IMR-90 (cell line): ENCODE measurements around the gene NTRK3. TPM values are rescaled to one million over a fixed set of nuclear protein-coding genes. Genes with fewer than 3 reads are reported as not detected.

Experiments used
- ATAC-seq: fragments of 200-7000 bp; cut with Tn5 transposase; 2 replicates; pipeline ENCODE4 v1.9.1; 2020; ENCODE audit warnings: low read depth, mild to moderate bottlenecking, moderate library complexity
- BruUV-seq: library from RNA; stranded (reverse); fragments of 400-500 nt; replicated peaks from 2 replicates; lab custom pipeline; 2021; lab: Mats Ljungman, UMichigan
- CTCF ChIA-PET: fragments of 300-600 bp; formaldehyde crosslinking; extraction: SDS; loops from one replicate; lab custom pipeline; 2021; ENCODE audit warnings: antibody characterized with exemption; lab: Yijun Ruan, JAX
- POLR2A ChIA-PET: fragments of 300-600 bp; sonication (Branson Sonifier 250); formaldehyde crosslinking; loops from one replicate; lab custom pipeline; 2022; ENCODE audit warnings: antibody characterized with exemption; ENCODE audit not compliant: unreplicated experiment; lab: Charles Lee
- DNase-seq: peaks from one replicate; pipeline ENCODE4 v3.0.0; 2013
- H2AFZ ChIP-seq: replicated peaks from 2 replicates; pipeline ENCODE3; 2013; ENCODE audit warnings: low read length, mild to moderate bottlenecking; ENCODE audit not compliant: poor library complexity
- H2AK5ac ChIP-seq: 2 replicates; pipeline ENCODE4 v1.6.1; 2013; ENCODE audit warnings: low read depth, low read length, inconsistent platforms
- H2AK9ac ChIP-seq: replicated peaks from 2 replicates; pipeline ENCODE3; 2013; ENCODE audit warnings: mild to moderate bottlenecking, low read depth, low read length, moderate library complexity; ENCODE audit not compliant: poor library complexity
- H2BK120ac ChIP-seq: 2 replicates; pipeline ENCODE4 v1.6.1; 2013; ENCODE audit warnings: low read depth, low read length, inconsistent platforms
- H2BK15ac ChIP-seq: 3 replicates; pipeline ENCODE4 v1.6.1; 2013; ENCODE audit warnings: low read depth, low read length, inconsistent platforms
- H2BK20ac ChIP-seq: 2 replicates; pipeline ENCODE4 v1.6.1; 2013; ENCODE audit warnings: low read depth, mild to moderate bottlenecking, inconsistent platforms, low read length, moderate library complexity
- H2BK5ac ChIP-seq: 2 replicates; pipeline ENCODE4 v1.6.1; 2013; ENCODE audit warnings: mild to moderate bottlenecking, low read depth, low read length, inconsistent platforms; ENCODE audit not compliant: poor library complexity, severe bottlenecking
- H3K14ac ChIP-seq: replicated peaks from 2 replicates; pipeline ENCODE4 v1.6.1; 2013; ENCODE audit warnings: low read depth, low read length, inconsistent platforms
- H3K18ac ChIP-seq: 2 replicates; pipeline ENCODE4 v1.6.1; 2013; ENCODE audit warnings: low read depth, low read length, control low read depth
- H3K23ac ChIP-seq: 2 replicates; pipeline ENCODE4 v1.6.1; 2013; ENCODE audit warnings: low read depth, low read length, inconsistent platforms
- H3K27ac ChIP-seq: 2 replicates; pipeline ENCODE4 v1.5.1; 2013; ENCODE audit warnings: mild to moderate bottlenecking, control low read depth, low read length; ENCODE audit not compliant: insufficient read depth
- H3K27me3 ChIP-seq: 2 replicates; pipeline ENCODE4 v1.6.1; 2013; ENCODE audit warnings: low read length; ENCODE audit not compliant: control insufficient read depth, insufficient read depth
- H3K36me3 ChIP-seq: 2 replicates; pipeline ENCODE4 v1.6.1; 2013; ENCODE audit warnings: low read length, mixed read lengths; ENCODE audit not compliant: control insufficient read depth, insufficient read depth
- H3K4ac ChIP-seq: 2 replicates; pipeline ENCODE4 v1.6.1; 2013; ENCODE audit warnings: low read depth, low read length, inconsistent platforms
- H3K4me1 ChIP-seq: 2 replicates; pipeline ENCODE4 v1.6.1; 2013; ENCODE audit warnings: low read length, mixed read lengths; ENCODE audit not compliant: control insufficient read depth, insufficient read depth
- H3K4me2 ChIP-seq: 2 replicates; pipeline ENCODE4 v1.6.1; 2013; ENCODE audit warnings: low read depth, mild to moderate bottlenecking, control low read depth, low read length, moderate library complexity
- H3K4me3 ChIP-seq: 2 replicates; pipeline ENCODE4 v1.5.1; 2013; ENCODE audit warnings: low read depth, mild to moderate bottlenecking, control low read depth, low read length, moderate library complexity; ENCODE audit not compliant: insufficient read depth
- H3K56ac ChIP-seq: 2 replicates; pipeline ENCODE4 v1.6.1; 2013; ENCODE audit warnings: low read length, inconsistent platforms; ENCODE audit not compliant: insufficient read depth; ENCODE audit errors: extremely low read depth
- H3K79me1 ChIP-seq, 2 experiments: 2 replicates each; pipeline ENCODE4 v1.6.1; 2013; ENCODE audit warnings: low read length in 2 of 2, inconsistent platforms in 1 of 2, low read depth in 1 of 2
- H3K9ac ChIP-seq: 2 replicates; pipeline ENCODE4 v1.6.1; 2013; ENCODE audit warnings: low read depth, low read length, control low read depth
- H3K9me1 ChIP-seq: 2 replicates; pipeline ENCODE4 v1.6.1; 2013; ENCODE audit warnings: low read length, inconsistent platforms; ENCODE audit not compliant: insufficient read depth
- H3K9me3 ChIP-seq: 2 replicates; pipeline ENCODE4 v1.6.1; 2013; ENCODE audit warnings: low read length; ENCODE audit not compliant: control insufficient read depth, insufficient read depth
- H4K20me1 ChIP-seq: 2 replicates; pipeline ENCODE4 v1.6.1; 2013; ENCODE audit warnings: low read length, inconsistent platforms; ENCODE audit not compliant: insufficient read depth
- H4K5ac ChIP-seq: 2 replicates; pipeline ENCODE4 v1.6.1; 2013; ENCODE audit warnings: mild to moderate bottlenecking, low read depth, low read length, control low read depth
- H4K8ac ChIP-seq, 2 experiments: 2 replicates each; pipeline ENCODE4 v1.6.1; 2013; ENCODE audit warnings: low read depth in 2 of 2, low read length in 2 of 2, control low read depth in 1 of 2, inconsistent platforms in 1 of 2
- H4K91ac ChIP-seq: 2 replicates; pipeline ENCODE4 v1.6.1; 2013; ENCODE audit warnings: low read depth, low read length, inconsistent platforms; ENCODE audit not compliant: insufficient read depth
- BHLHE40 ChIP-seq: fragments of 150-350 bp; IDR thresholded peaks from 2 replicates; pipeline ENCODE4 v1.6.1; 2016; ENCODE audit warnings: mild to moderate bottlenecking, low read depth, low read length
- CEBPB ChIP-seq: IDR thresholded peaks from 2 replicates; pipeline ENCODE4 v1.6.1; 2012; ENCODE audit warnings: low read depth, low read length, improper control_type of control experiment
- CTCF ChIP-seq: conservative IDR thresholded peaks from 2 replicates; pipeline ENCODE4 v1.5.1; 2012; ENCODE audit warnings: mild to moderate bottlenecking, low read depth, low read length, improper control_type of control experiment
- ELK1 ChIP-seq: fragments of 150-350 bp; IDR thresholded peaks from 2 replicates; pipeline ENCODE4 v1.6.1; 2016; ENCODE audit warnings: low read depth, mild to moderate bottlenecking, low read length, moderate library complexity, borderline replicate concordance
- FOS ChIP-seq: fragments of 150-350 bp; IDR thresholded peaks from 2 replicates; pipeline ENCODE4 v1.6.1; 2016; ENCODE audit warnings: low read depth, low read length
- MAFK ChIP-seq: IDR thresholded peaks from 2 replicates; pipeline ENCODE4 v1.6.1; 2012; ENCODE audit warnings: low read depth, low read length, improper control_type of control experiment
- MAZ ChIP-seq: IDR thresholded peaks from 2 replicates; pipeline ENCODE4 v1.6.1; 2012; ENCODE audit warnings: low read depth, mild to moderate bottlenecking, low read length, improper control_type of control experiment, moderate library complexity, borderline replicate concordance
- MXI1 ChIP-seq: IDR thresholded peaks from 2 replicates; pipeline ENCODE4 v1.6.1; 2012; ENCODE audit warnings: low read depth, mild to moderate bottlenecking, low read length, moderate library complexity, borderline replicate concordance
- NFE2L2 ChIP-seq: fragments of 150-350 bp; IDR thresholded peaks from 2 replicates; pipeline ENCODE4 v1.6.1; 2016; ENCODE audit warnings: low read depth, mild to moderate bottlenecking, low read length
- POLR2A ChIP-seq: IDR thresholded peaks from 2 replicates; pipeline ENCODE4 v1.6.1; 2012; ENCODE audit warnings: mild to moderate bottlenecking, low read depth, low read length
- RAD21 ChIP-seq: IDR thresholded peaks from 2 replicates; pipeline ENCODE4 v1.6.1; 2012; ENCODE audit warnings: low read length, improper control_type of control experiment
- RCOR1 ChIP-seq: IDR thresholded peaks from 2 replicates; pipeline ENCODE4 v1.6.1; 2012; ENCODE audit warnings: mild to moderate bottlenecking, low read length, improper control_type of control experiment; ENCODE audit not compliant: insufficient replicate concordance
- RFX5 ChIP-seq: IDR thresholded peaks from 2 replicates; pipeline ENCODE4 v1.8.0; 2012; ENCODE audit warnings: low read depth, mild to moderate bottlenecking, low read length, moderate library complexity
- SMC3 ChIP-seq: fragments of 150-350 bp; IDR thresholded peaks from 2 replicates; pipeline ENCODE4 v1.6.1; 2016; ENCODE audit warnings: low read depth, mild to moderate bottlenecking, antibody characterized with exemption, low read length, moderate library complexity
- USF2 ChIP-seq: fragments of 150-350 bp; IDR thresholded peaks from 2 replicates; pipeline ENCODE4 v1.6.1; 2017; ENCODE audit warnings: mild to moderate bottlenecking, antibody characterized with exemption, low read length, low read depth
- WGBS, 2 experiments: methylation state at CpG; one replicate each; pipeline versions ENCODE4 v1.1.5 to v1.1.7; 2013; ENCODE audit warnings: missing lambda C conversion rate in 2 of 2; ENCODE audit not compliant: insufficient read length in 1 of 2; ENCODE audit errors: extremely low coverage in 2 of 2; 5-methylcytosine and 5-hydroxymethylcytosine counted together
- dilution Hi-C: fragments of 300-500 bp; cut with HindIII; formaldehyde crosslinking; loops from one replicate; pipeline ENCODE4 v1.14.3; 2018; ENCODE audit warnings: low sequenced_read_pairs; ENCODE audit not compliant: unreplicated experiment
- in situ Hi-C: fragments of 300-500 bp; cut with MboI; formaldehyde crosslinking; loops from 3 replicates; pipeline ENCODE4 v1.14.3; 2019; ENCODE audit warnings: low sequenced_read_pairs, inconsistent platforms, mixed read lengths
- intact Hi-C: fragments of 100-400 bp; cut with micrococcal nuclease; formaldehyde crosslinking; loops from 2 replicates; pipeline ENCODE4 v1.10.0; 2022
- polyA plus RNA-seq, 3 experiments: library from polyadenylated mRNA; depleted of rRNA; stranded (reverse); fragments of >200 nt; gene quantifications; 2 replicates each; pipeline ENCODE4 v1.2.3, GENCODE V29; 2012; ENCODE audit warnings: low replicate concordance in 1 of 3
- total RNA-seq: library from RNA; depleted of rRNA; stranded (reverse); fragments of >200 nt; gene quantifications from 2 replicates; pipeline ENCODE4 v1.2.3, GENCODE V29; 2012

The NTRK3 gene
- total and polyA plus RNA-seq, 2 of the 4 experiments (the other 2 are of a cell fraction): under 0.01 to 0.15 TPM

GRCh38 chr15:87949151-87949574 lies 307.4 kb downstream of the NTRK3 start:
- Histone ChIP-seq H3K4me2 (no peak overlapping the region), H2AK5ac (no peak overlapping the region), H3K9me1 (no peaks in the 10 kb centered on the region), H3K18ac (no peak overlapping the region), H4K5ac (no peak overlapping the region), H3K4ac (no peak overlapping the region), H2AK9ac (no peak overlapping the region), H3K4me1 (no peaks in the 10 kb centered on the region), H2AFZ (no peak overlapping the region), H2BK5ac (no peak overlapping the region), H4K8ac (no peak overlapping the region), H3K36me3 (no peaks in the 10 kb centered on the region), H3K79me1 (no peaks in the 10 kb centered on the region), H3K14ac (no peak overlapping the region), H4K20me1 (no peaks in the 10 kb centered on the region), H3K27me3 (no peaks in the 10 kb centered on the region), H2BK20ac (no peak overlapping the region), H3K9ac (no peak overlapping the region), H2BK120ac (no peak overlapping the region), H3K4me3 (no peak overlapping the region), H4K91ac (no peak overlapping the region), H3K9me3 (peaks cover 7% of the 10 kb centered on the region), H2BK15ac (no peak overlapping the region), H3K23ac (no peak overlapping the region), H3K27ac (no peak overlapping the region), H3K56ac (no peak overlapping the region)
- no peak for DNase-seq
- BruUV-seq: no TSS peak
- POLR2A ChIA-PET: no interaction called here
- CTCF ChIA-PET: no interaction called here
- intact Hi-C loops (no loop called here), in situ Hi-C loops (no loop called here), dilution Hi-C loops (no loop called here)
- ATAC-seq: no peak
- no peak for TF ChIP-seq NFE2L2
- TF ChIP-seq POLR2A: no peak
- no peak for TF ChIP-seq USF2
- no peak for TF ChIP-seq MXI1
- no peak for TF ChIP-seq RCOR1
- TF ChIP-seq MAZ: no peak
- no peak for TF ChIP-seq ELK1
- TF ChIP-seq CTCF: no peak
- no peak for TF ChIP-seq SMC3
- no peak for TF ChIP-seq FOS
- TF ChIP-seq BHLHE40: no peak
- no peak for TF ChIP-seq RAD21
- TF ChIP-seq RFX5: no peak
- TF ChIP-seq CEBPB: no peak
- no peak for TF ChIP-seq MAFK
- no CpG with 5 or more reads among the region's 7 CpGs for WGBS, 2 experiments
